Chondrocyte (in vitro differentiated cells): Measurements from ENCODE around the gene SLC6A15. TPM values are rescaled to one million over a fixed set of nuclear protein-coding genes. Genes with fewer than 3 reads are reported as not detected.

Experiments
- DNase-seq: peaks from one replicate; pipeline ENCODE4 v3.0.0; 2021; ENCODE audit warnings: mixed read lengths, low spot score
- H3K27ac Mint-ChIP-seq: one replicate; pipeline ENCODE4 v1.8.0; 2021; ENCODE audit warnings: mild to moderate bottlenecking, moderate library complexity, mixed read lengths; ENCODE audit not compliant: unreplicated experiment
- H3K27me3 Mint-ChIP-seq: 2 replicates; pipeline ENCODE4 v1.8.0; 2021; ENCODE audit warnings: low read depth, mixed read lengths
- H3K36me3 Mint-ChIP-seq: 2 replicates; pipeline ENCODE4 v1.8.0; 2021; ENCODE audit warnings: low read depth, mixed read lengths
- H3K4me1 Mint-ChIP-seq: 2 replicates; pipeline ENCODE4 v1.8.0; 2021; ENCODE audit warnings: low read depth, mild to moderate bottlenecking, mixed read lengths
- H3K4me3 Mint-ChIP-seq: one replicate; pipeline ENCODE4 v1.8.0; 2021; ENCODE audit warnings: mild to moderate bottlenecking, moderate library complexity, mixed read lengths; ENCODE audit not compliant: unreplicated experiment
- H3K9me3 Mint-ChIP-seq: 2 replicates; pipeline ENCODE4 v1.8.0; 2021; ENCODE audit warnings: low read depth, mixed read lengths
- total RNA-seq: library from RNA; stranded (reverse); gene quantifications from 3 replicates; pipeline ENCODE4 v1.2.1, GENCODE V29; 2021
- TF ChIP-seq, protein P1 (sequence below): fragments of 200-600 bp; sonication (generic); IDR thresholded peaks from 2 replicates; pipeline ENCODE4 v1.5.0; 2021; ENCODE audit warnings: antibody characterized with exemption, mild to moderate bottlenecking, moderate library complexity

The SLC6A15 gene
- total RNA-seq, 1 donor from 2014 or later = not detected

GRCh38 chr12:84810611-84811010 lies 102.0 kb downstream of the SLC6A15 start:
- no peaks in the 10 kb centered on the region for H3K9me3 Mint-ChIP-seq
- no peaks in the 10 kb centered on the region for H3K36me3 Mint-ChIP-seq
- H3K27me3 Mint-ChIP-seq = peaks cover 2% of the 10 kb centered on the region
- H3K4me1 Mint-ChIP-seq = peaks cover 7% of the 10 kb centered on the region
- TF ChIP-seq, protein P1, sequence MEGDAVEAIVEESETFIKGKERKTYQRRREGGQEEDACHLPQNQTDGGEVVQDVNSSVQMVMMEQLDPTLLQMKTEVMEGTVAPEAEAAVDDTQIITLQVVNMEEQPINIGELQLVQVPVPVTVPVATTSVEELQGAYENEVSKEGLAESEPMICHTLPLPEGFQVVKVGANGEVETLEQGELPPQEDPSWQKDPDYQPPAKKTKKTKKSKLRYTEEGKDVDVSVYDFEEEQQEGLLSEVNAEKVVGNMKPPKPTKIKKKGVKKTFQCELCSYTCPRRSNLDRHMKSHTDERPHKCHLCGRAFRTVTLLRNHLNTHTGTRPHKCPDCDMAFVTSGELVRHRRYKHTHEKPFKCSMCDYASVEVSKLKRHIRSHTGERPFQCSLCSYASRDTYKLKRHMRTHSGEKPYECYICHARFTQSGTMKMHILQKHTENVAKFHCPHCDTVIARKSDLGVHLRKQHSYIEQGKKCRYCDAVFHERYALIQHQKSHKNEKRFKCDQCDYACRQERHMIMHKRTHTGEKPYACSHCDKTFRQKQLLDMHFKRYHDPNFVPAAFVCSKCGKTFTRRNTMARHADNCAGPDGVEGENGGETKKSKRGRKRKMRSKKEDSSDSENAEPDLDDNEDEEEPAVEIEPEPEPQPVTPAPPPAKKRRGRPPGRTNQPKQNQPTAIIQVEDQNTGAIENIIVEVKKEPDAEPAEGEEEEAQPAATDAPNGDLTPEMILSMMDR = no peak
- no peak overlapping the region for H3K27ac Mint-ChIP-seq
- no peak for DNase-seq
- H3K4me3 Mint-ChIP-seq = no peak overlapping the region

Other genes starting within 250 kb of the SLC6A15 start
- gene TSPAN19, start 123.5 kb upstream of the SLC6A15 start, total RNA-seq = not detected in 3 replicates
- 0.10 TPM in 1 of 3 replicates, not detected in the others for gene LRRIQ1, start 123.6 kb upstream of the SLC6A15 start, total RNA-seq